ENCODE results near the gene PRKAR1B.

The PRKAR1B gene

DNA sequence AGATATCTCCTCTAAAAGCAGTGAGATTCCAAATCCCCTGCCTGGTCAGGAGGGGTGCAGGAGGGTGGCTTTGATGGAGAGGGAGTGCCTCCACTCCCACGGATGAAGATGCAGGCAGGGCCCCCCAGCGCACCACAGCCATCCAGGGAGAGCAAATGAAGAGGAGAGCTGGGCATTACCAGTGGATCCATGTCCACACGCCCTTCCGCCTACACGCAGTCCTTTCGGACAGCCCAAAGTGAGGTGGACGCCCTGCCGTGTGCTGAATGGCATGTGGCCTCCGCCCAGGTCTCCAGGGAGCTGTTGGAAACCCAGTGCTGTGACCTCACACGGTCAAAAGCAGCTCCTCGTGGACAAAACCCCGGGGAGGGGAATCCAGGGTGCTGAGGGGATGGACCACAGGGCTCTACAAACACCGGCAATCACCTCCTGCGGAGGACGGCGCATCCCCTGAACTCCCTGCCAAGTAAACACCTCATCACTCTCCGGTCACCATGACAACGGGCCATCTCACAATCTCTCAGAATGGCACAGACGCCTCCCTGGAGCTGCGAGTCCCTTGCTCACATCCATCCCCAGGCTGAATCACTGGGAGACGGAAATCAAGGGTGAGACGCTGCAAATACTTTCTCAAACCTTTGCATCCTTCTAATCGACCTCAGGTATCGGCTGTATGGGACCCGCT lies 35.6 kb downstream of the PRKAR1B start:
- no peak for DNase-seq (ENCODE audit: low read depth)

GRCh38 chr7:690478-691360 lies 36.4 kb downstream of the PRKAR1B start:
- no peak for DNase-seq (ENCODE audit: low read depth)

- DNase-seq (ENCODE audit: low read depth) = no peak
Observed at GRCh38 chr7:685540-685939, 41.5 kb downstream of the PRKAR1B start.

DNA sequence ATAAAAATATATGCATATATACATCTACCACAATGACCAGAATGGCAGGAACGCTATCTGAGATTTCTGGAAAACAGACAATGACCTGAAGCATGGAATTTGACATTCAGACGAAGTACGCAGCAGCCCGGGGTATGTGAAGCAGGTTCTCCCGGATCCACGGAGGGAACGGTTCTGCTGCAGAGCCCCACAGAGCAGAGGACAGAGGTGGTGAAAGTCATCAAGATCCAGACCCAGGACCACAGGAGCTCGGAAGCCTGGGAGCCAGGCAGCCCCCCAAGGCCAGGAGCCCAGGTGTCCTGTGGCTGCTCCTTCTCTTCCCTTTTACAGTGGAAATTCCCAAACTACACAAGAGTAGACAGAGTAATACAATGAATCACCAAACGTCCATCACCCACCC lies 42.7 kb downstream of the PRKAR1B start:
- no peak for DNase-seq (ENCODE audit: low read depth)

DNA sequence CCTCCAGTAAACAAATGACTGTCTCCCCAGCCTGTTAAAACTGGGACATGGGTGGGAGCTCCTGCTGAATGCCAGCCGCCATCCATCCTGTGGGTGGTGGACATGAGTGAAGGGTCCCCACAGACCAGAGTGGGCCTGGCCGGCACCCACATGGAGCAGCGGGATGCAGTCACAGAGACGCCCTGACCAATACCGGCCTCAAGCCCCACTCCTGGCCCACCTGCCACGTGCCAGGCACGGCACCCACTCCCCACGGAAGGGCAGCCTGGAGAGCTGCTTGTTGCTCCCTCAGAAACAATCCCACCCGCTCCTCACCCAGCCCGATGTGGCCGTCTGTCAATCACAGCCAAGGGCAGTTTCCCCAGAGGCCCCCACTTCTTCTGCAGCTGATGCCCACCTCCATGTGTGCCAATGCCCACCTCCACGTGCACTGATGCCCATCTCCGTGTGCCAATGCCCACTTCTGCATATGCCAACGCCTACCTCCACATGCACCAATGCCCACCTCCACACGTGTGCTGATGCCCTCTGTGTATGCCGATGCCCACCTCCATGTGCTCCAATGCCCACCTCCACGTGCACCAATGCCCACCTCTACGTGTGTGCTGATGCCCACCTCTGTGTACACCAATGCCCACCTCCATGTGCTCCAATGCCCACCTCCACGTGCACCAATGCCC lies 43.4 kb downstream of the PRKAR1B start:
- DNase-seq (ENCODE audit: low read depth) = no peak

DNA sequence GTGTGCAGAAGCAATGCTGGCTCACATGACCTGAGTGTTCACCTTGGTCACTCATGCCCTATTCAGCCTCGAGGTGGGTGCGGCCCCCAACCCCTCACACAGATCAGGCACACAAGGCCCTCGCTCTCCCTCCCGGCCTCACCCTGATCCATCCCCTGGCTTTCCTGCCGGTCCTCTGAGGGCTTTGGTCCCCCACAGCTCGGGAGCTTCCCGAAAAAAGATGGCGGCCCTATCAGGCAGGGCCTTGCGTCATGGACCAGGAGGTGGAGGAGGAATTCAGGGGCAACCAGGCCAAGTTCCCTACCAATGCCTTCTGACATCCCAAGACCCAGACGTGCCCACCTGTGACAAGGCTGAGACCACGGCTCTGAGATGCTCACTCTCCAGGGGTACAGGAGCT lies 44.3 kb downstream of the PRKAR1B start:
- DNase-seq (ENCODE audit: low read depth) = no peak

DNA sequence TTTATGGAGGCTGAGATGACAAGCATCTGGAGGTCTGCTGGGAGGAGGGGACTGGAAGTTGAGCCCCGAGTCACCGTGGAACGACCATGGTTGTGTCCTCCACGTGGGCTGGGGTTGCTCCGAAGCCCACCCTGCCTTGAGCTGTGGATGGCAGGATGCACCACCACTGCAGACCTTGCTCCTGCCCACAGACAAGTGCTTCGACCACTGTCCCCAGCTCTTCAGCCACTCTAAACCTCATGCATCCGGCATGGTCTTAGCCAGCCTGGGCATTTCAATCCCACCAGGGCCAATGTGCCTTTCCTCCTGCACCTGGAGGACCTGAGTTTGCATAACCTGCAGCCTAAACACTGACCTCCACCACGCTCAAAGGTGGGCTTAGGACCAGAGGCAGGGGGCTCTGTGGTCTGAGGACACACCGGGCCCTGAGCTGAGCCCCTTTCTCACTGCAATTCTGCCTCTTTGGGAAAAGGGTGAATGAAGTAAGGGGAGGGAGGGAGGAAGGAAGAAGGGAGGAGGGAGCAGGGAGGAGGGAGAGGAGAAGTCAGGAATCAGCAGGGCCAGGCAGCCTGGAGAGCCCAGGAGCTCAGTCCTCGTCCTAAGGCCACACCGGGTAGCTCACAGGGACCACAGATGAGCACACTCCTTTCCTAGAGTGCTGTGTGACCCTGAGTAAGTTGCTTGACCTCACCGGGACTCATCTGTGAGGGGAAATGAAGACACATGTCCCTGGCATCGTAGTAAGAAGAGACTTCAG lies 45.4 kb downstream of the PRKAR1B start:
- no peak for DNase-seq (ENCODE audit: low read depth)

DNA sequence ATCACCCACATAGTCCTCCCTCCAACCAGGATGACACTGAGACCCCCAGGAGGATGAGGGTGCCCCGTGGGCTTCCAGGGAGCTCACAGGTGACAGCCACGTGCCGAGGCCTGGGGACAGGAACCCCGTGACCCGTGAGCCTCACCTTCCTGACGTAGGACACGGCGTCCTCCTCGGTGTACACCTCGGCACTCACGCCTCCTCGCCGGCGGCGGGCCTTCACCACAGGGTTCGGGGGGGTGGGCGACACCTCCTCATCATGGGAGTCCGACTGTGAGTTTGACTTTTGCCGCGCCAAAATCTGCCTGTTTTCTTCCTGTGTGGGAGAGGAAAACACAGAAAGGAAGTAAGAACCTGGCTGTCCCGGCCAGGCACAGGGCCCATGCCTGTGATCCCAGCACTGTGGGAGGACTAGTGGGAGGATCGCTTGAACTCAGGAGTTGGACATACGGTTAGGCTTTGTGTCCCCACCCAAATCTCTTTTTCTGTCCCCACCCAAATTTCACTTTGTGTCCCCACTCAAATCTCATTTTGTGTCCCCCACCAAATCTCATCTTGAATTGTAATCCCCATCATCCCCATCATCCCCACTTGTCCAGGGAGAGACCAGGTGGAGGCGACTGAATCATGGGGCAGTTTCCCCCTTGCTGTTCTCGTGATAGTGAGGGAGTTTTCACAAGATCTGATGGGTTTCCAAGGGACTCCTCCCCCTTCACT lies 46.5 kb downstream of the PRKAR1B start:
- DNase-seq (ENCODE audit: low read depth) = no peak

DNA sequence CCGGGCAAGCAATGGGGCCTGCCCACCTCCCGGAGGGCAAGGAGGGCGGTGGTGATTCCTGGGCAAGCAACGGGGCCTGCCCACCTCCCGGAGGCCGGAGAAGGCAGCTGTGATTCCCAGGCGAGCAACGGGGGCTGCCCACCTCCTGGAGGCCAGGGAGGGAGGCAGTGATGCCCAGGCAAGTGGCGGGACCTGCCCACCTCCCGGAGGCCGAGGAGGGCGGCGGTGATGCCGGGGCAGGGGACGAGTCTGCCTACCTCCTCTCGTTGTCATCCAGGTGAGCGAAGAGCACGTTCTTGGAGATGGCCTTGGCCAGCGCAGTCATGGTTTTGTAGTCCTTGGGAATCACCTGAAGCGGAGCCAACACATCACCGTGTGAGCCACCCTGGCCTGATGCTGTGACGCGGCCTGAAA lies 50.1 kb downstream of the PRKAR1B start:
- no peak for DNase-seq (ENCODE audit: low read depth)

DNA sequence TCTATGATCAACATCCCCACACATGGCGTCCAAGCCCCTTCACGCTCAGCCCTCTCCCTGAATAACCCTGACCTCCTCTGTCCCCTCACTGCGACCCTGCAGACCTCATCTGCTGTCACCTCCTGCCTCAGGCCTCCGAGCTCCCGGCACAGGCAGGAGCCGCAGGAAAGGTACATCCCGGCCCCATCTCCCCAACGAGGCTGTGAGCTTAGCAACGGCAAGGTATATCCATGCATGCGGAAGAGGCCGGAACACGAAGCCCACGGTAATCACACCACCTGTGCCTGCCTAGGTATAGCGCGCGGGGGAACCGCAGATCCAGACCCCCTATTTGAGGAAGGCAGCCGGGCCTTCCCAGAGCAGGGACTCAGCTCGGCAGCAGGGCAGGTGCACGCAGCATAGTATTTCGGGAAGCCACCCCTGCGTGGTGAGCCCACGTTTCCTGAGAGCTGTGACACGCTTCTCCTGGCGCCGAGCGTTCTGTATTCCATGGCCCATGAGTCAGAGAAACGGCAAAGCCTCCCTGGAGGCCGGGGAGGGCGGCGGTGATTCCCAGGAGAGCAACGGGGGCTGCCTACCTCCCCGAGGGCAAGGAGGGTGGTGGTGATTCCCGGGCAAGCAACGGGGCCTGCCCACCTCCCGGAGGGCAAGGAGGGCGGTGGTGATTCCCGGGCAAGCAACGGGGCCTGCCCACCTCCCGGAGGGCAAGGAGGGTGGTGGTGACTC lies 50.7 kb downstream of the PRKAR1B start:
- no peak for DNase-seq (ENCODE audit: low read depth)

- no peak for DNase-seq (ENCODE audit: low read depth)
Observed at GRCh38 chr7:674454-675410, 52.3 kb downstream of the PRKAR1B start.

DNA sequence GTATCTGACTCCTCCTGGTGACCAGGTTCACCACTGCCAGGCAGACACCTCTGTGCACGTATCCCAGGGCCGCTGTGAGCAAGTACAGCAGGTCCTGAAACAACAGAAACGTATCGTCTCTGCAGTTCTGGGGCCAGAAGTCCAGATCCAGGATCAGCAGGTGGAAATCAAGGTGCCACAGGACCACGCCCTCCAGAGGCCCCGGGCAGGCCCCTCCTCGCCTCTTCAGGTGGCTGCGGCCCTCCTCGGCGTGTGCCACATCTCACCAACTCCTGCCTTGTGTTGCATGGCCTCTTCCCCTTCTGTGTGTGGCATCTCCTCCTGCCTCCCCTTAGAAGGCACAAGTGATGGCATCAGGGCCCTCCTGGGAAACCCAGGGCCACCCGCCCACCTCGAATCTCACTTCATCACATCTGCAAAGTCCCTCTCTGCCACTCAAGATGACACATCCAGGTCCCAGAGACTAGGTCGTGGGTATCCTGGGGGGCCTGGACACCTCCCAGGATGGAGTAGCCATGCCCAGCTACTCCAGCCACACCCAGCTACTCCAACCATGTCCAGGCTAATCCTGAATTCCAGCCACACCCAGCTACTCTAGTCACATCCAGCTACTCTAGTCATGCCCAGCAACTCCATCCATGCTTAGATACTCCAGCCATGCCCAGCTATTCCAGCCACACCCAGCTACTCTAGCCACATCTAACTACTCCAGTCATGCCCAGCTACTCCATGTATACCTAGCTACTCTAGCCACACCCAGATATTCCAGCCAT lies 53.2 kb downstream of the PRKAR1B start:
- DNase-seq (ENCODE audit: low read depth) = no peak

DNA sequence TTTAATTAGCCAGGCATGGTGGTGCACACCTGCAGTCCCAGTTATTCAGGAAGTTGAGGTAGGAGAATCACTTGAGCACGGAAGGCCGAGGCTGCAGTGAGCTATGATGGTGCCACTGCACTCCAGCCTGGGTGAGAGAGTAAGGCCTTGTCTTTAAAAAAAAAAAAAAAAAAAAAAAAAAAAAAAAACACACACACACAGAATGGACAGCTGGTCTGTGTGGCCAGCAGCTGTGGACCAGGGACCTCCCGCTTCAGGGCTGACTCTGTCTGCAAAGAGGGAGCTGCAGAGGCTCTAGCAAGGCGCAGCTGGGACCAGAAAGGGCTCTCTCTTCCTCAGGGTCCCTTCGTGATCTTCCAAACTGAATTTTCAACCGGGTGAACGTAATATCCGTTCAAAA lies 54.2 kb downstream of the PRKAR1B start:
- DNase-seq (ENCODE audit: low read depth) = no peak

DNA sequence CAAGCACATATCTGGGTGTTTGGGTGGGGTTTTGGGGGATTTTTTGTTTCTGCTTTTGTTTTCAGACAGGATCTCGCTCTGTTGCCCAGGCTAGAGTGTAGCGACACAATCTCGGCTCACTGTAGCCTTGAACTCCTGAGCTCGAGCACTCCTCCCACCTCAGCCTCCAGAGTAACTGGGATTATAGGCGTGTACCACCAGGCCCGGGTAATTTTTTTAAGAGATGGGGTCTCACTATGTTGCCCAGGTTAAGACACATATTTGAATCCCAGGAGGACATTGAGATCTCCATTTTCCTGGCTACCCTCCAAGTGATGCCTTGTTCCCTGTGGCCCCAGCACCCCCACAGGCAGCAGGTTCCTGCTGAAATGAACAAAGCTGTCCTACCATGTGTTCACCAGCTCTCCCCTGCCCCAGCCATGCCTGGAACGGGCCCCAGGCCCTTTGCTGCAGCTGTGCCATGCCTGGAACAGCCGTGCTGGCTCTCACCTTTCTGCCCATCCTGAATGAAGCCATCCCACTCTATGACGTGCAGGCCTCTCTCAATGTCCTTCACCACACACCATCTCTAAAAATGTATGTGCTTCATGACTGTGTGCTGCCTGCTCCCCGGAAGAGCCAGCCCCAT lies 55.6 kb downstream of the PRKAR1B start:
- DNase-seq (ENCODE audit: low read depth) = no peak

GRCh38 chr7:670501-671390 lies 56.3 kb downstream of the PRKAR1B start:
- DNase-seq (ENCODE audit: low read depth) = no peak

DNA sequence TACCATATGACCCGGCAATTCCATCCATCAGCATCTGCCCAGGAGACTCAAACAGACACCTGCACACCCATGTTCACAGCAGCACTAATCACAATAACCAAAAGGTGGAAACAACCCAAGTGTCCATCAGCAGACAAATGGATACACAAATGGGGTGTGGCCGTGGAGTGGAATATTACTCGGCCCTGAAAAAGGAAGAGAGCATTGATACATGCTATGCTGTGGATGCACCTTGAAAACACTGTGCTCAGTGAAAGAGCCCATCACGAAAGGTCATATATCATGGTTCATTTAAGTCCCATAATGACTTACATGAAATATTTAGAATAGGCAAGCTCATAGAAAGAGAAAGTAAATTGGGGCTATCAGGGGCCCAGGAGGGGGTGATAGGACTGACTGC lies 58.1 kb downstream of the PRKAR1B start:
- DNase-seq (ENCODE audit: low read depth) = no peak

Data from GM04503 (cell line).